H1 (cell line): Measurements from ENCODE around the gene VPS11. TPM values are rescaled to one million over a fixed set of nuclear protein-coding genes. Genes with fewer than 3 reads are reported as not detected.

ENCODE experiments used
- CTCF ChIA-PET: fragments of 300-600 bp; sonication (Branson Sonifier 250); formaldehyde crosslinking; loops from one replicate; lab custom pipeline; 2021; ENCODE audit not compliant: partially characterized antibody; lab: Charles Lee
- POLR2A ChIA-PET: fragments of 300-600 bp; sonication (Branson Sonifier 250); formaldehyde crosslinking; loops from one replicate; lab custom pipeline; 2021; ENCODE audit warnings: inconsistent platforms; ENCODE audit not compliant: partially characterized antibody; lab: Charles Lee
- DNase-seq, 2 experiments: peaks; one replicate each; pipeline versions ENCODE4 v3.0.0 to v3.0.0-alpha.2; 2010 to 2022; ENCODE audit warnings: low spot score in 2 of 2, low read depth in 1 of 2, mixed read lengths in 1 of 2
- FAIRE-seq: peaks from 2 replicates; lab custom pipeline; 2011; peaks lifted over from hg19 to GRCh38; lab: Jason Lieb, UNC
- H2AFZ ChIP-seq: 2 replicates; pipeline ENCODE4 v1.8.1; 2012; ENCODE audit warnings: low read length, inconsistent platforms
- H2AK5ac ChIP-seq: 2 replicates; pipeline ENCODE4 v1.6.1; 2013; ENCODE audit warnings: low read depth, low read length
- H2BK120ac ChIP-seq: replicated peaks from 2 replicates; pipeline ENCODE3; 2013; ENCODE audit warnings: low read depth, low read length, inconsistent platforms
- H2BK12ac ChIP-seq: 2 replicates; pipeline ENCODE4 v1.6.1; 2013; ENCODE audit warnings: low read depth, low read length
- H2BK15ac ChIP-seq: 2 replicates; pipeline ENCODE4 v1.6.1; 2013; ENCODE audit warnings: low read length
- H2BK20ac ChIP-seq: 2 replicates; pipeline ENCODE4 v1.6.1; 2013; ENCODE audit warnings: low read length
- H2BK5ac ChIP-seq: 2 replicates; pipeline ENCODE4 v1.6.1; 2013; ENCODE audit warnings: low read depth, low read length
- H3K14ac ChIP-seq: 2 replicates; pipeline ENCODE4 v1.6.1; 2013; ENCODE audit warnings: inconsistent platforms; ENCODE audit not compliant: insufficient read length
- H3K18ac ChIP-seq: 2 replicates; pipeline ENCODE4 v1.6.1; 2013; ENCODE audit warnings: low read length; ENCODE audit errors: extremely low read depth
- H3K23ac ChIP-seq: 2 replicates; pipeline ENCODE4 v1.6.1; 2013; ENCODE audit warnings: inconsistent platforms; ENCODE audit not compliant: insufficient read length
- H3K23me2 ChIP-seq: 2 replicates; pipeline ENCODE4 v1.6.1; 2013; ENCODE audit warnings: low read depth, low read length
- H3K27ac ChIP-seq: 2 replicates; pipeline ENCODE4 v1.6.1; 2011; ENCODE audit warnings: low read depth, low read length, inconsistent platforms
- H3K27me3 ChIP-seq, 4 experiments: replicated peaks in 1 of 4; 1 replicate in 1 of 4; 2 replicates in 3 of 4; pipeline versions ENCODE4 v1.6.1 to v1.8.1; 2011 to 2013; ENCODE audit warnings: low read length in 3 of 4, mild to moderate bottlenecking in 3 of 4, inconsistent platforms in 2 of 4, mixed read lengths in 2 of 4, moderate library complexity in 1 of 4; ENCODE audit not compliant: control insufficient read depth in 3 of 4, insufficient read depth in 3 of 4; ENCODE audit errors: extremely low read depth in 1 of 4
- H3K36me3 ChIP-seq, 4 experiments: 2 replicates each; pipeline versions ENCODE4 v1.6.1 to v1.8.1; 2011 to 2013; ENCODE audit warnings: mild to moderate bottlenecking in 4 of 4, low read length in 3 of 4, moderate library complexity in 2 of 4, control low read depth in 1 of 4, inconsistent platforms in 1 of 4; ENCODE audit not compliant: insufficient read depth in 4 of 4, control insufficient read depth in 2 of 4
- H3K4ac ChIP-seq: replicated peaks from 2 replicates; pipeline ENCODE3; 2013; ENCODE audit warnings: low read length, low read depth, mixed read lengths, inconsistent platforms; ENCODE audit not compliant: insufficient read length
- H3K4me1 ChIP-seq, 4 experiments: replicated peaks in 1 of 4; 1 replicate in 1 of 4; 2 replicates in 3 of 4; pipeline versions ENCODE4 v1.6.1 to v1.8.1; 2011 to 2013; ENCODE audit warnings: low read length in 3 of 4, inconsistent platforms in 2 of 4, mixed read lengths in 1 of 4; ENCODE audit not compliant: insufficient read depth in 4 of 4, control insufficient read depth in 3 of 4
- H3K4me2 ChIP-seq, 2 experiments: 2 replicates each; pipeline versions ENCODE4 v1.6.1 to v1.8.1; 2011 to 2013; ENCODE audit warnings: low read depth in 2 of 2, low read length in 2 of 2, control low read depth in 1 of 2, inconsistent platforms in 1 of 2, mild to moderate bottlenecking in 1 of 2; ENCODE audit not compliant: insufficient read depth in 1 of 2
- H3K4me3 ChIP-seq, 4 experiments: fragments of 200-600, 300-600 bp in 1 of 4; sonication (generic), shearing (Covaris generic), sonication (Bioruptor Twin) in 1 of 4; 2 replicates each; pipeline versions ENCODE4 v1.5.1 to v1.8.1; 2011 to 2016; ENCODE audit warnings: low read length in 4 of 4, low read depth in 3 of 4, control low read depth in 2 of 4, inconsistent platforms in 2 of 4, mild to moderate bottlenecking in 2 of 4, mixed read lengths in 1 of 4, moderate library complexity in 1 of 4; ENCODE audit not compliant: insufficient read depth in 2 of 4; ENCODE audit errors: extremely low read depth in 1 of 4
- H3K56ac ChIP-seq: replicated peaks from 2 replicates; pipeline ENCODE3; 2013; ENCODE audit warnings: low read depth, mild to moderate bottlenecking, mixed read lengths, low read length, inconsistent platforms; ENCODE audit not compliant: insufficient read length
- H3K79me1 ChIP-seq: 2 replicates; pipeline ENCODE4 v1.6.1; 2013; ENCODE audit warnings: low read depth, low read length, control low read depth
- H3K79me2 ChIP-seq, 2 experiments: 2 replicates each; pipeline versions ENCODE4 v1.6.1 to v1.8.1; 2012 to 2013; ENCODE audit warnings: low read length in 2 of 2, mild to moderate bottlenecking in 2 of 2, inconsistent platforms in 1 of 2; ENCODE audit not compliant: insufficient read depth in 2 of 2, control insufficient read depth in 1 of 2
- H3K9ac ChIP-seq, 4 experiments: replicated peaks in 1 of 4; 1 replicate in 1 of 4; 2 replicates in 3 of 4; pipeline versions ENCODE4 v1.6.1 to v1.8.1; 2011 to 2013; ENCODE audit warnings: low read depth in 3 of 4, low read length in 3 of 4, control low read depth in 2 of 4, mild to moderate bottlenecking in 2 of 4, moderate library complexity in 2 of 4, inconsistent platforms in 1 of 4; ENCODE audit errors: extremely low read depth in 1 of 4
- H3K9me3 ChIP-seq, 2 experiments: 2 replicates each; pipeline versions ENCODE4 v1.6.1 to v1.8.1; 2012 to 2013; ENCODE audit warnings: mild to moderate bottlenecking in 2 of 2, moderate library complexity in 2 of 2, control low read depth in 1 of 2, inconsistent platforms in 1 of 2, low read depth in 1 of 2, low read length in 1 of 2, mixed read lengths in 1 of 2; ENCODE audit not compliant: insufficient read depth in 2 of 2
- H4K20me1 ChIP-seq, 2 experiments: replicated peaks in 1 of 2; 2 replicates each; pipeline versions ENCODE3 to v1.8.1; 2011 to 2013; ENCODE audit warnings: inconsistent platforms in 2 of 2, low read length in 2 of 2, mild to moderate bottlenecking in 1 of 2; ENCODE audit not compliant: insufficient read depth in 2 of 2, control insufficient read depth in 1 of 2
- H4K5ac ChIP-seq: 2 replicates; pipeline ENCODE4 v1.6.1; 2013; ENCODE audit warnings: low read length, low read depth, mixed read lengths, inconsistent platforms; ENCODE audit not compliant: insufficient read length
- H4K8ac ChIP-seq: 2 replicates; pipeline ENCODE4 v1.8.0; 2013; ENCODE audit warnings: mild to moderate bottlenecking, moderate library complexity, low read length, inconsistent platforms; ENCODE audit not compliant: insufficient read depth; ENCODE audit errors: extremely low read depth
- H4K91ac ChIP-seq: replicated peaks from 2 replicates; pipeline ENCODE3; 2013; ENCODE audit warnings: low read length, mixed read lengths, inconsistent platforms; ENCODE audit not compliant: insufficient read length
- FOSL1 ChIP-seq: IDR thresholded peaks from 2 replicates; pipeline ENCODE4 v1.6.1; 2011; ENCODE audit warnings: mild to moderate bottlenecking, low read depth, low read length, moderate library complexity; ENCODE audit not compliant: insufficient read depth
- YY1 ChIP-seq: IDR thresholded peaks from 2 replicates; pipeline ENCODE4 v1.6.1; 2011; ENCODE audit warnings: low read depth, mild to moderate bottlenecking, low read length
- WGBS, 2 experiments: shearing (Covaris generic) in 1 of 2; methylation state at CpG; one replicate each; pipeline versions ENCODE4 v1.1.6 to v1.1.7; 2013 to 2015; ENCODE audit warnings: low lambda C conversion rate in 2 of 2, mixed read lengths in 2 of 2, inconsistent platforms in 1 of 2, low coverage in 1 of 2, missing lambda C conversion rate in 1 of 2; ENCODE audit not compliant: insufficient replicate concordance in 2 of 2, insufficient coverage in 1 of 2, insufficient read length in 1 of 2; ENCODE audit errors: extremely low coverage in 1 of 2, missing lambda C conversion rate in 1 of 2; 5-methylcytosine and 5-hydroxymethylcytosine counted together
- polyA plus RNA-seq, 7 experiments: library from polyadenylated mRNA; depleted of rRNA in 3 of 7; stranded (reverse) in 5 of 7; unstranded in 2 of 7; fragments of >200 nt in 5 of 7; fragments of 200-250 nt in 2 of 7; gene quantifications; 1 replicate in 5 of 7; 2 replicates in 1 of 7; 4 replicates in 1 of 7; pipeline versions ENCODE4 v1.2.1 to v1.2.3, GENCODE V29; 2011 to 2013; ENCODE audit warnings: missing spikeins in 2 of 7, mixed read lengths in 2 of 7
- total RNA-seq: library from RNA; stranded (reverse); fragmentation: NEBNext Ultra II Directional; extraction: Animal tissue kit (Norgen Biotek cat#: 25700); gene quantifications from 2 replicates; pipeline ENCODE4 v1.2.1, GENCODE V29; 2021

Gene VPS11
- total and polyA plus RNA-seq, 2 of the 8 experiments (the other 6 are each of a cell fraction or from before 2014, with no cell fraction given): 13.1 to 15.5 TPM

DNA sequence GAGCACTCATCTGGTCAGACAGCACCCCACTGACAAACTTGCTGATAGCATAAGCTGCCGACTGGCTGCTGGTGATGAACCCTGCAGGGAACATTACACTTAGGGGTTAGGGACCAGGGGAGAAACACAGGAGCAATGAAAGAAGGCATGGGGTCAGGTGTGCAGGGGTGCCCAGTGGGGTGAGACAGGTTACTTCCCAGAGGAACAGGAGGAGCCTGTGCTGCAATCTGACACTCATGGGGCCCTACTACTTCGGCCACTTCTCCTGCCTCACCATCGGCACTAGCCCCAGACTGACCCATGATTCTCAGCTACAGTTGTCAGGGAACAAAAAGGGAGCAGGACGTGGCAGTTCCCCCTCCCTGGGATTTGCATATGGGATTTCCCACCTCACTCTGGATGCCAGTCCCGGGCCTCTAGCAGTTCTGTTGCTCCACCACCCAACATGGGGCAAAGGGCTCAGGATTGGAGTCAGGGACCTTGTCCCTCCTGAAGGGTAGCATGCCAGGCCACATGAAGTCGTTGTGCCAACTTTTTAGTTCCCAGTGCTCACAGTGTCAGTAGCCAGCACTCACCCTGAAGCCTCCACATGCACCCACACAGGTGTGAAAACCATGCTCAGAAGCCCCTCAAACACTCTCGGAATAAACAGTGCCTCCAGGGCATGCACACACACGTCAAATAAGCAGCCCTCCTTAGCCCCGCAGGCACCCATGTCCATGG is 39.1 kb upstream of the VPS11 start:
- Histone ChIP-seq H3K4me3 (peak overlapping the region in 1 of 4 experiments; percentile 84; a peak in 4 of 8 replicates), H3K9me3 (no peaks in the 10 kb centered on the region), H3K79me1 (peaks cover 15% of the 10 kb centered on the region), H2AK5ac (no peak overlapping the region), H2BK5ac (no peak overlapping the region), H3K36me3 (peaks cover 8 to 50% (median 29%) of the 10 kb centered on the region in 4 experiments), H3K56ac (no peak overlapping the region), H3K23me2 (peaks cover 7% of the 10 kb centered on the region; the same call in 1 of the 2 replicates), H2AFZ (no peak overlapping the region), H2BK20ac (no peak overlapping the region), H3K4me1 (peaks cover 6 to 13% (median 10%) of the 10 kb centered on the region in 4 experiments), H2BK12ac (0 out of 2 replicates have a peak overlapping the region, but pooled peaks have one; percentile 10), H3K14ac (no peak overlapping the region), H2BK120ac (no peak overlapping the region), H4K91ac (peak overlapping the region; percentile 30), H2BK15ac (no peak overlapping the region), H3K27me3 (no peaks in the 10 kb centered on the region), H3K4ac (no peak overlapping the region), H4K20me1 (peaks cover 3 to 16% of the 10 kb centered on the region in 2 experiments), H4K8ac (no peak overlapping the region), H3K18ac (no peak overlapping the region), H3K4me2 (peak overlapping the region; percentile 81 to 82), H3K79me2 (peaks cover 0 to 19% of the 10 kb centered on the region in 2 experiments; a peak in 1 of 4 replicates), H3K23ac (no peak overlapping the region), H3K27ac (no peak overlapping the region; the same call in 1 of the 2 replicates), H4K5ac (no peak overlapping the region), H3K9ac (peak overlapping the region in 2 of 4 experiments; percentile 8 to 17; a peak in 3 of 7 replicates)
- ChIA-PET CTCF (interaction anchor here (0.6 to 3.1 kb wide), 5 partner anchors 10 to 101 kb away, joined by 3 to 12 read pairs (median 4); partner anchors contain the start of genes RPS25 and TRAPPC4), POLR2A (interaction anchor here (1.4 to 9.7 kb wide), 4 partner anchors 15 to 27 kb away, joined by 4 to 224 read pairs (median 12); partner anchors contain the start of genes HYOU1, RPS25 and TRAPPC4)
- DNase-seq (no peak), FAIRE-seq (no peak)
- WGBS, 2 experiments: 87% methylated on average over 9 of the region's 9 CpGs; no CpG with 5 or more reads in 1 of the 2 experiments
- no peak for TF ChIP-seq YY1
- TF ChIP-seq FOSL1: no peak
